ENCODE measurements around the gene PURB.

- no peak for TF ChIP-seq GATA3 (IDR thresholded peaks at IDR 0.05; ENCODE audit: low read depth, low read length)
- no peak for TF ChIP-seq GATA2 (IDR thresholded peaks at IDR 0.05; ENCODE audit: low read depth, low read length)
Measured at GRCh38 chr7:44914992-44915607, 29.8 kb upstream of the PURB start.

All from SH-SY5Y (cell line).